A673 (cell line): Measurements from ENCODE around the gene ATG7. TPM values are rescaled to one million over a fixed set of nuclear protein-coding genes. Genes with fewer than 3 reads are reported as not detected.

Experiments
- BruUV-seq: library from RNA; stranded (reverse); fragments of 400-500 nt; replicated peaks from 2 replicates; lab custom pipeline; 2021; lab: Mats Ljungman, UMichigan
- CTCF ChIA-PET: fragments of 300-600 bp; sonication (Branson Sonifier 250); formaldehyde crosslinking; loops from one replicate; lab custom pipeline; 2022; ENCODE audit warnings: antibody characterized with exemption; lab: Charles Lee
- POLR2A ChIA-PET: fragments of 300-600 bp; sonication (Branson Sonifier 250); formaldehyde crosslinking; loops from one replicate; lab custom pipeline; 2022; ENCODE audit warnings: antibody characterized with exemption; ENCODE audit not compliant: low non-redundant PET; lab: Charles Lee
- DNase-seq: peaks from one replicate; pipeline ENCODE4 v3.0.0-alpha.2; 2015; ENCODE audit warnings: low spot score
- H3K27ac ChIP-seq: fragments of 200-600 bp; sonication (generic); 2 replicates; pipeline ENCODE4 v1.5.1; 2016; ENCODE audit warnings: mixed run types, low read depth, mild to moderate bottlenecking, mixed read lengths, antibody characterized with exemption, low read length; ENCODE audit not compliant: poor library complexity, severe bottlenecking
- H3K27me3 ChIP-seq: fragments of 200-600 bp; sonication (generic); replicated peaks from 2 replicates; pipeline ENCODE4 v1.6.1; 2017; ENCODE audit warnings: mixed run types, low read depth, mild to moderate bottlenecking, mixed read lengths, antibody characterized with exemption, low read length; ENCODE audit not compliant: insufficient read depth, poor library complexity
- H3K36me3 ChIP-seq: fragments of 200-600 bp; sonication (generic); 2 replicates; pipeline ENCODE4 v1.6.1; 2016; ENCODE audit warnings: mixed run types, mild to moderate bottlenecking, mixed read lengths, antibody characterized with exemption, low read length; ENCODE audit not compliant: insufficient read depth, poor library complexity, severe bottlenecking
- H3K4me1 ChIP-seq: fragments of 200-600 bp; sonication (generic); 2 replicates; pipeline ENCODE4 v1.6.1; 2017; ENCODE audit warnings: mixed run types, mild to moderate bottlenecking, mixed read lengths, antibody characterized with exemption, low read length; ENCODE audit not compliant: insufficient read depth, poor library complexity, severe bottlenecking
- H3K4me3 ChIP-seq: fragments of 200-600 bp; sonication (generic); 2 replicates; pipeline ENCODE4 v1.5.1; 2016; ENCODE audit warnings: low read depth, mixed run types, mild to moderate bottlenecking, mixed read lengths, low read length; ENCODE audit not compliant: poor library complexity, severe bottlenecking
- H3K9me3 ChIP-seq: fragments of 200-600 bp; sonication (generic); 2 replicates; pipeline ENCODE4 v1.6.1; 2016; ENCODE audit warnings: mixed run types, low read depth, mild to moderate bottlenecking, mixed read lengths, antibody characterized with exemption, low read length; ENCODE audit not compliant: poor library complexity, severe bottlenecking
- EZH2 ChIP-seq: fragments of 200-600 bp; sonication (generic); IDR thresholded peaks from 2 replicates; pipeline ENCODE4 v1.6.1; 2017; ENCODE audit warnings: borderline replicate concordance, low read depth, mild to moderate bottlenecking, mixed read lengths, antibody characterized with exemption, low read length; ENCODE audit not compliant: poor library complexity, severe bottlenecking
- intact Hi-C: fragments of 100-400 bp; cut with micrococcal nuclease; formaldehyde crosslinking; loops from one replicate; pipeline ENCODE4 v1.10.0; 2022; ENCODE audit not compliant: unreplicated experiment
- total RNA-seq: library from RNA; stranded (reverse); gene quantifications from 2 replicates; pipeline ENCODE4 v1.2.3, GENCODE V29; 2021
- TF ChIP-seq, protein P1 (sequence below): fragments of 300-800, 200-600 bp; sonication (generic); conservative IDR thresholded peaks from 2 replicates; pipeline ENCODE4 v1.5.1; 2017; ENCODE audit warnings: low read depth, mild to moderate bottlenecking, antibody characterized with exemption, low read length, moderate library complexity, mixed read lengths

ATG7 gene
- total RNA-seq, 1 experiment from 2014 or later = 30.9 TPM

DNA sequence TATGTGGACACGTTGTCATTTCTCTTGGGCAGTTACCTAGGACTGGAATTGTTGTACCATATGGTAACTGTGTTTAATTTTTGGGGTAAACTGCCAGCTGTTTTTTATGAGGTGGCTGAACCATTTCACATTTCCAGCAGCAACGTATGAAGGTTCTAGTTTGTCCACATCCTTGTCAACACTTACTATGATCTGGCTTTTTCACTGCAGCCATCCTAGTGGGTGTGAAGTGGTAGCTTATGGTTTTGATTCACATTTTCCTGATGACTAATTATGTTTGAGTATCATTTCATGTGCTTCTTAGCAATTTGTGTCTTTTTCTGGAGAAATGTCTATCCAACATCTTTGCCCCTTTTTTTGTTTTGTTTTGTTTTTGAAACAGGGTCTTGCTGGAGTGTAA is 275.3 kb downstream of the ATG7 start:
- H3K27me3 ChIP-seq = no peaks in the 10 kb centered on the region
- H3K9me3 ChIP-seq = no peaks in the 10 kb centered on the region
- H3K36me3 ChIP-seq = no peaks in the 10 kb centered on the region
- no peak for DNase-seq
- TF ChIP-seq, protein P1, sequence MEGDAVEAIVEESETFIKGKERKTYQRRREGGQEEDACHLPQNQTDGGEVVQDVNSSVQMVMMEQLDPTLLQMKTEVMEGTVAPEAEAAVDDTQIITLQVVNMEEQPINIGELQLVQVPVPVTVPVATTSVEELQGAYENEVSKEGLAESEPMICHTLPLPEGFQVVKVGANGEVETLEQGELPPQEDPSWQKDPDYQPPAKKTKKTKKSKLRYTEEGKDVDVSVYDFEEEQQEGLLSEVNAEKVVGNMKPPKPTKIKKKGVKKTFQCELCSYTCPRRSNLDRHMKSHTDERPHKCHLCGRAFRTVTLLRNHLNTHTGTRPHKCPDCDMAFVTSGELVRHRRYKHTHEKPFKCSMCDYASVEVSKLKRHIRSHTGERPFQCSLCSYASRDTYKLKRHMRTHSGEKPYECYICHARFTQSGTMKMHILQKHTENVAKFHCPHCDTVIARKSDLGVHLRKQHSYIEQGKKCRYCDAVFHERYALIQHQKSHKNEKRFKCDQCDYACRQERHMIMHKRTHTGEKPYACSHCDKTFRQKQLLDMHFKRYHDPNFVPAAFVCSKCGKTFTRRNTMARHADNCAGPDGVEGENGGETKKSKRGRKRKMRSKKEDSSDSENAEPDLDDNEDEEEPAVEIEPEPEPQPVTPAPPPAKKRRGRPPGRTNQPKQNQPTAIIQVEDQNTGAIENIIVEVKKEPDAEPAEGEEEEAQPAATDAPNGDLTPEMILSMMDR = no peak
- no peak for TF ChIP-seq EZH2
- no TSS peak for BruUV-seq
- no peak overlapping the region for H3K4me3 ChIP-seq
- no peak overlapping the region for H3K27ac ChIP-seq
- CTCF ChIA-PET = no interaction called here
- POLR2A ChIA-PET = interaction anchor here (0.6 kb wide), 1 partner anchor 98 kb away, joined by 3 read pairs; no protein-coding TSS in a partner anchor
- H3K4me1 ChIP-seq = peaks cover 11% of the 10 kb centered on the region
- intact Hi-C loops = no loop called here

DNA sequence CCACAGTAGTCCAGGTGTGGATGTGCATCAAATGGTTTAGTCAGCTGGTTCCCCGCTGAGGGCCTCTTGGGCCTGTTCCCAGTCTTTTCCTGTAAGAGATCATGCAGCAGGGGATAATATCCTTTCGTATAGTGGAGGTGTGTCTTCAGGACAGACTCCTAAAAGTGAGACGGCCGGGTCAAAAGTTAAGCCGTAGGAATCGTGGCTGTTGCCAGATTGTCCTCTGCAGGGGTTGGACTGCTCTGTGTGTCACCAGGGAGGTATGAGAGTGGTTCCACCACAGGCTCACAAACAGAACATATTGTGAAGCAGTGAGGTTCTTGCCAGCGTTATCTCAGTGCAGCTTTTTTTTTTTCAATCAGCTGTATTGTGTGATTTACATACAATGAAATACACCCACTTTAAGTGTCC is 276.5 kb downstream of the ATG7 start:
- no peak for DNase-seq
- no peak for TF ChIP-seq EZH2
- TF ChIP-seq, protein P1 = no peak
- no TSS peak for BruUV-seq
- no peaks in the 10 kb centered on the region for H3K27me3 ChIP-seq
- H3K27ac ChIP-seq = no peak overlapping the region
- intact Hi-C loops = no loop called here
- POLR2A ChIA-PET = no interaction called here
- peaks cover 11% of the 10 kb centered on the region for H3K4me1 ChIP-seq
- no peaks in the 10 kb centered on the region for H3K9me3 ChIP-seq
- no peak overlapping the region for H3K4me3 ChIP-seq
- no peaks in the 10 kb centered on the region for H3K36me3 ChIP-seq
- CTCF ChIA-PET = no interaction called here

DNA sequence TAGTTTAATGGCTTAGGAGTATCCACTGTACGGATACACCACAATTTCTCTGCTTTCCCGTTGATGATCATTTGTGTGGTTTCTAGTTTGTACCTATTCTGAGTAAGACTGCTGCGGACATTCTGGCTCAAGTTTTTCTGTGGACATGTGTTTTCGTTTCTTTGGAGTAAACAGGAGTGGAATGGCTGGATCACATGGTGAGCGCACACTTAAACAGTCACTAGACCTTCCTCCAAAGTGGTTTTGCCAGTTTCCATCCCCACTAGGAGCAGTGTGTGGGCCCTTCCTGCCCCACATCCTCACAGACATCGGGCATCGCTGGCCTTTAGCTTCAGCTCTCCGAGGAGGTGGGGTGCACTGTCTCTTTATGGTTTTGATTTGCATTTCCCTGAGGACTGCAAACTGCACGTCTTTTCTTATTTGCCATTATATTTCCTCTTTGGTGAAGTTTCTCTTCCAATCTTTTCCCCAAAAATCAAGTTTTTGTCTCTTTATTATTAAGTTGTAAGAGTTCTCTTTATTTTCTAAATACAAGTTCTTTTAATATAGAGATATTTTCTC is 277.5 kb downstream of the ATG7 start:
- no peaks in the 10 kb centered on the region for H3K9me3 ChIP-seq
- H3K27ac ChIP-seq = no peak overlapping the region
- peaks cover 11% of the 10 kb centered on the region for H3K4me1 ChIP-seq
- intact Hi-C loops = no loop called here
- ChIA-PET POLR2A (no interaction called here), CTCF (no interaction called here)
- H3K27me3 ChIP-seq = no peaks in the 10 kb centered on the region
- TF ChIP-seq EZH2 = no peak
- TF ChIP-seq, protein P1 = no peak
- H3K36me3 ChIP-seq = no peaks in the 10 kb centered on the region
- DNase-seq = no peak
- no peak overlapping the region for H3K4me3 ChIP-seq
- BruUV-seq = no TSS peak
